HG03159 (cell line): ENCODE results near the gene LARP1.
A peak's percentile ranks its signal among the peaks of the same experiment; 100 is the strongest.
"Not testable (repeated sequence)": the region's sequence is repeated elsewhere in the genome, so short reads cannot be mapped to it uniquely, and the experiment has no call there.

Experiments used
- ATAC-seq: cut with Tn5 transposase; IDR thresholded peaks from one replicate; pipeline ENCODE4 v1.9.1; 2021; ENCODE audit warnings: mild to moderate bottlenecking, moderate library complexity; ENCODE audit not compliant: unreplicated experiment

Gene LARP1

DNA sequence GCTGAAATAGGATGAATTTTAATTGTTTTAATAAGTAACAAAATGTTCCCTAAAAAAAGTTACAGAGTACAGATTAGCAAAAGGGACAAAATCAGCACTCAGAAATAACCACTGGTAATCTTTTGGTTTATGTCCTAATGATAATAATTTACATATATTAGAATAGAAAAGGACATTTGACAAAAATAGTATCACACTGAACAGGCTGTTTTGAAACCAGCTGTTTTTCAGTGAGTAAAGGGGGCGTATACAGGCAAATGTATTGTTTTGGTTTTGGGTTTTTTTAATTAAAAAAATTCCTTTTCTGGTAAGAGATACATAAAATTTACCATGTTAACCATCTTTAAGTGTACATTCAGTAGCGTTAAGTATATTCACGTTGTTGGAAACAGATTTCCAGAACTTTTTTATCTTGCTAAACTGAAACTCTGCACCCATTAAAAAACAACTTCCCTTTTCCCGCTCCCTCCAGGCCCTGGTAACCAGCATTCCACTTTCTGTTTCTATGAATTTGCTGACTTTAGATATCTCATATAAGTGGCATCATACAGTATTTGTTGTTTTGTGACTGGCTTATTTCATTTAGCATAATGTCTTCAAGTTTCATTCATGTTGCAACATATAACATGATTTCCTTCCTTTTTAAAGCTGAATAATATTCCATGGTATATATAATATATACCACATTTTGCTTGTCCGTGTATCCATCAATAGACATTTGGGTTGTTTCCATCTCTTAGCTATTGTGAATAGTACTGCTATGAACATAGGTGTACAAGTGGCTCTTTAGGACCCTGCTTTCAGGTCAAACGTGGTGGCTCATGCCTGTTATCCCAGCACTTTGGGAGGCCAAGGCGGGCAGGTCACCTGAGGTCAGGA is 20.6 kb upstream of the LARP1 start:
- ATAC-seq = no peak

DNA sequence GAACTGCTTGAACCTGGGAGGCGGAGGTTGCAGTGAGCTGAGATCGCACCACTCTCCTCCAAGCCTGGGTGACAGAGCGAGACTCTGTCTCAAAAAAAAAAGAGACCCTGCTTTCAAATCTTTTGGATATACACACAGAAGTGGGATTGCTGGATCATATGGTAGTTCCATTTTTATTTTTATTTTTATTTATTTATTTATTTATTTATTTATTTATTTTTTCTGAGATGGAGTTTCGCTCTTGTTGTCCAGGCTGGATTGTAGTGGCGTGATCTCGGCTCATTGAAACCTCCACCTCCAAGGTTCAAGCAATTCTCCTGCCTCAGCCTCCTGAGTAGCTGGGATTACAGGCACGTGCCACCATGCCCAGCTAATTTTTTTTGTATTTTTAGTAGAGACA is 19.8 kb upstream of the LARP1 start:
- not testable (repeated sequence) for ATAC-seq

- ATAC-seq = not testable (repeated sequence)
Measured at GRCh38 chr5:154736372-154736771, 18.8 kb upstream of the LARP1 start.

GRCh38 chr5:154737667-154738320 is 17.4 kb upstream of the LARP1 start:
- ATAC-seq = no peak

DNA sequence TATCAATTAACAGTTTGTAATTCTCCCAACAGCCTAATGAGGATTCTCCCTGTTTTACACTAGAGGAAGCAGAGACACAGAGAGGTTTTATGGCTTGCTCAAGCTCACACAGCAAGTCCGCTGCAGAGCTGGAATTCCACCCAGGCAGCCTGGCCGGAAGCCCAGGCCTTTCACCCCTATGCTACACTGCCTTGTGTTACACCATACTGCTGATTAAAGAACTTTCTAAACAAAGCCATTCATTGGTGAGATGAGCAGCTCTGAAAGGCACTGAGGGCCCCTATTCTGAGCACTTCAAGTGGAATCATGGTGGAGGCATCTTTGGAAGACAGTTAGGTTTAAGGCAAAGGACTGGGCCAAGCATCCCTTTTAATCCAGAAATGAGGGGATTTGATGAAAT is 14.7 kb upstream of the LARP1 start:
- no peak for ATAC-seq

- no peak for ATAC-seq
Measured at GRCh38 chr5:154740957-154741356, 14.2 kb upstream of the LARP1 start.

DNA sequence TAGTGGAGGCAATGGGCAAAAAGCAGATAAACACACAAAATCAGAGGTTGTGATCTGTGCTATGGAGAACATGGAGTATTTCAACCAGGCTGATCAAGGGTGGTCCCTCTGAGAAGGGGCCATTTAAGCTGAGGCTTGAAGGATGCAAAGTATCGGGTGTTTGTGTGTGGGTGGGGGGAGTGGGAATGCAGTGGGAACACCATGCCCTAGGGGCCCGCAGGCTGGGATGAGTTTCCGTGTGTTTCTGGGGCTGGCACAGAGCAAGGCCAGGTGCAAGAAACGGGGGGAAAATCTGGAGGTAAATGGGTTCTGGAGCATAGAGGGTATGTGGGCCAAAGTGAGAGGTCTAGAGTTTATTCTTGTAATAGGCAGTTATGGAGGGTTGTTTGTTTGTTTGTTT is 13.8 kb upstream of the LARP1 start:
- no peak for ATAC-seq

DNA sequence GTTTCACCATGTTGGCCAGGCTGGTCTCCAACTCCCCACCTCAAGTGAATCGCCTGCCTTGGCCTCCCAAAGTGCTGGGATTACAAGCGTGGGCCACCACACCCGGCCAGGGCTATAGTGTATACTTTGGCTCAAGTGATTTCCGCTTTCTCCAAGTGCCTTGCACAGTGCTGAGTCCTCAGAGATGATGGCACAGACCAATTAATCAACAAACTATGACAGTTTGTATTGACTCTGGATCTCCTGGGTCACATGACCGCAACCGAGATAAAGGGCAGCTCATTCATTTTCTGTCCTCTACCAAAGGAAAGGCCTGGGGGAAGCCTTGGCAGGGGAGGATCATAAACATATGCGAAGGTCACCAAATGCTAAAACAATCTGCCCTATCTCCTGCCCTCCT is 11.4 kb upstream of the LARP1 start:
- ATAC-seq = no peak

DNA sequence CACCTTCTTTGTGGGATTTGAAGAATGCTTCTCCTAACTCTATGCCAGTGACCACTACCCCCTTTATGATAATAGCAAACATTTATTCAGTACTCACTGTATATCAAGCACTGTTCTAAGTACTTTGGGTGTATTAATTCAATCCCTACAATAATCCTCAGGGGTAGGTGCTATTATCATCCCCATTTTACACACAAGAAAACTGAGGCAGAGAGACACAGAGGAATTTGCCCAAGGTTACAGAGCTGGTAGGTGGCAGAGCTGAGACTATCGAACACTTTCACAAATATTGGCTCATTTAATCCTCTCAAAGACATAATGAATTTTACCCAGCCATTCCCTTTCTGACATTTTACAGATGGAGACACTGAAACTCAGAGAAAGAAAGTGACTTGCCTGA is 9.8 kb upstream of the LARP1 start:
- ATAC-seq = no peak

GRCh38 chr5:154749491-154749890 is 5.7 kb upstream of the LARP1 start:
- no peak for ATAC-seq

- ATAC-seq = not testable (repeated sequence)
Measured at GRCh38 chr5:154750641-154751040, 4.5 kb upstream of the LARP1 start.

- ATAC-seq = no peak
Measured at GRCh38 chr5:154751854-154752253, 3.3 kb upstream of the LARP1 start.

- no peak for ATAC-seq
Measured at GRCh38 chr5:154753792-154754191, 1.4 kb upstream of the LARP1 start.

GRCh38 chr5:154754460-154755360 is 467 bp upstream of the LARP1 start:
- ATAC-seq = peak; percentile 92

- ATAC-seq = no peak
Measured at GRCh38 chr5:154756009-154756867, 1.1 kb downstream of the LARP1 start.

- ATAC-seq = no peak
Measured at GRCh38 chr5:154756868-154757813, 2.0 kb downstream of the LARP1 start.

DNA sequence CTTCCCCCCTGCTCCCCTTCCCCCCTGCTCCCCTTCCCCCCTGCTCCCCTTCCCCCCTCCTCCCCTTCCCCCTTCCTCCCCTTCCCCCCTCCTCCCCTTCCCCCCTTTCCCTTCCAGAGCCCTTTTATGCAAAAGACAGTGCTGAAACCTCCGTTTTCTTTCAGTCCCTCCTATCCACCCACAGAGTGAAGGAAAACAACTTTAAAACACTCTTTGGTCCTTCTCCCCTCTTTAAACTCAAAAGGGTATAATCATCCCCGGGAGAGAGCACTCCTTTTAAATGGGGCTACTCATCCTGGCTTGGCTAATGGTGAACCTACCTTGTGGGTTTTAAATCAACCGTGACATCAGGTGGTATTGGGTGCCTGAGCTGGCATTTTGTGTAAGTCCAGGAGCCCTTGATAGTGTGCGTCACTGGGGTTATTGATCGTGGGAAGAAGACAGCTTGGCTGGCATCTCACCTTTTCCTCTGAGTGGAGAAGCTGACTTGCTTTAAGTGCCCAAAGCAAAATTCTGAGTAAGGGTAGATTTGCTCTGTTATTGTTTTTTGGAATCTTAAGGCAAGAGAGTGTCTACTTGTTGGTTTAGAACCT is 2.7 kb downstream of the LARP1 start:
- no peak for ATAC-seq

GRCh38 chr5:154758493-154758892 is 3.3 kb downstream of the LARP1 start:
- ATAC-seq = no peak

- ATAC-seq = no peak
Measured at GRCh38 chr5:154758977-154759376, 3.8 kb downstream of the LARP1 start.
